ENCODE results near the gene NUFIP2. TPM values are rescaled to one million over a fixed set of nuclear protein-coding genes. Genes with fewer than 3 reads are reported as not detected.
"Not testable (repeated sequence)": the region's sequence is repeated elsewhere in the genome, so short reads cannot be mapped to it uniquely, and the experiment has no call there.

NUFIP2 gene, protein sequence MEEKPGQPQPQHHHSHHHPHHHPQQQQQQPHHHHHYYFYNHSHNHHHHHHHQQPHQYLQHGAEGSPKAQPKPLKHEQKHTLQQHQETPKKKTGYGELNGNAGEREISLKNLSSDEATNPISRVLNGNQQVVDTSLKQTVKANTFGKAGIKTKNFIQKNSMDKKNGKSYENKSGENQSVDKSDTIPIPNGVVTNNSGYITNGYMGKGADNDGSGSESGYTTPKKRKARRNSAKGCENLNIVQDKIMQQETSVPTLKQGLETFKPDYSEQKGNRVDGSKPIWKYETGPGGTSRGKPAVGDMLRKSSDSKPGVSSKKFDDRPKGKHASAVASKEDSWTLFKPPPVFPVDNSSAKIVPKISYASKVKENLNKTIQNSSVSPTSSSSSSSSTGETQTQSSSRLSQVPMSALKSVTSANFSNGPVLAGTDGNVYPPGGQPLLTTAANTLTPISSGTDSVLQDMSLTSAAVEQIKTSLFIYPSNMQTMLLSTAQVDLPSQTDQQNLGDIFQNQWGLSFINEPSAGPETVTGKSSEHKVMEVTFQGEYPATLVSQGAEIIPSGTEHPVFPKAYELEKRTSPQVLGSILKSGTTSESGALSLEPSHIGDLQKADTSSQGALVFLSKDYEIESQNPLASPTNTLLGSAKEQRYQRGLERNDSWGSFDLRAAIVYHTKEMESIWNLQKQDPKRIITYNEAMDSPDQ
- 10 to 100 TPM; 71.3 to 89.3 TPM for total RNA-seq
- polyA plus RNA-seq: 10 to 100 TPM in 2 of 3 donors, 1 to 10 TPM in 1; 9.2 to 11.9 (median 11.5) TPM
- 238 to 336 (median 305) reads per million in 6 experiments for total RNA-seq

GRCh38 chr17:29293890-29294579 lies at the start of gene NUFIP2:
TSS of gene NUFIP2 (minus strand) at chr17:29294148. CDS start at chr17:29294059, 89 bp downstream.
- POLR2A ChIA-PET: interaction anchor here (0.5 to 2.7 kb wide), 29 partner anchors 8 to 723 kb away, joined by 3 to 21 read pairs (median 4); partner anchors contain the start of genes MYO18A, PHF12, PIGS and TAOK1
- H3K4me3 Mint-ChIP-seq: peak within 1 kb of the TSS; percentile 97 to 100 (median 99)

DNA sequence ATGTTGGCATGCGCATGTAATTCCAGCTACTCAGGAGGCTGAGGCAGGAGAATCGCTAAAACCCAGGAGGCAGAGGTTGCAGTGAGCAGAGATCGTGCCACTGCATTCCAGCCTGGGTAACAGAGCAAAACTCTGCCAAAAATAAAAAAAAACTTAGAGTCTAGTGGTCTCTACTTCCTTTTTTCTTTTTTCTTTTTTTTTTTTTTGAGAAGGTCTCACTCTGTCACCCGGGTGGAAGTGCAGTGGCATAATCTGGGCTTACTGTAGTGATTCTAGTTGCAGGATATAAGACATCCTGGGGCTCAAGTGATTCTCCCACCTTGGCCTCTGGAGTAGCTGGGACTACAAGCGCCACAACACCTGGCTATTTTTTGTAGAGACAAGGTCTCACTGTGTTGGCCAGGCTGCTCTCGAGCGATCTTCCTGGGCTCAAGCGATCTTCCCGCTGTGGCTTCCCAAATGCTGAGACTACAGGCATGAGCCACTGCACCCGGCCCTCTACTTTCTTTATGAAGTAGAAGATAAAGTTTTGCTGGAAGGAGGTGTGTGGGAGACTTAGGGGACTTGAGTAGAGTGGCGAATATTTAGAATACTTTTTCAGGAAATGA lies 48.3 kb upstream of the NUFIP2 start:
- ATAC-seq (no peak), DNase-seq (no peak)
- no peaks in the 10 kb centered on the region for H3K36me3 Mint-ChIP-seq
- H3K4me3 Mint-ChIP-seq: no peak overlapping the region
- H3K4me1 Mint-ChIP-seq: peaks cover 4 to 9% (median 8%) of the 10 kb centered on the region in 4 donors
- peaks cover 0 to 4% (median 3%) of the 10 kb centered on the region in 5 donors for H3K27me3 Mint-ChIP-seq
- no peak overlapping the region for H3K27ac Mint-ChIP-seq
- POLR2A ChIA-PET: no interaction called here
- no peaks in the 10 kb centered on the region for H3K9me3 Mint-ChIP-seq

More at GRCh38 chr17:29293890-29294579, at the start of gene NUFIP2:
- ATAC-seq (peak; percentile 84 to 86), DNase-seq (peak; percentile 92 to 99 (median 98))
- Mint-ChIP-seq H3K4me1 (peaks cover 15 to 50% (median 40%) of the 10 kb centered on the region in 4 donors), H3K9me3 (no peaks in the 10 kb centered on the region), H3K36me3 (peaks cover 0 to 16% (median 4%) of the 10 kb centered on the region in 3 donors), H3K27ac (peak within 1 kb of the TSS; percentile 97 to 99 (median 98)), H3K27me3 (no peaks in the 10 kb centered on the region)

GRCh38 chr17:29341726-29342125 lies 47.8 kb upstream of the NUFIP2 start:
- POLR2A ChIA-PET: no interaction called here
- Mint-ChIP-seq H3K4me1 (peaks cover 4 to 9% (median 8%) of the 10 kb centered on the region in 4 donors), H3K27me3 (peaks cover 0 to 4% (median 3%) of the 10 kb centered on the region in 5 donors), H3K27ac (peak overlapping the region in 1 of 10 donors; percentile 50), H3K36me3 (no peaks in the 10 kb centered on the region), H3K4me3 (no peak overlapping the region), H3K9me3 (no peaks in the 10 kb centered on the region)
- ATAC-seq: no peak
- DNase-seq: no peak

DNA sequence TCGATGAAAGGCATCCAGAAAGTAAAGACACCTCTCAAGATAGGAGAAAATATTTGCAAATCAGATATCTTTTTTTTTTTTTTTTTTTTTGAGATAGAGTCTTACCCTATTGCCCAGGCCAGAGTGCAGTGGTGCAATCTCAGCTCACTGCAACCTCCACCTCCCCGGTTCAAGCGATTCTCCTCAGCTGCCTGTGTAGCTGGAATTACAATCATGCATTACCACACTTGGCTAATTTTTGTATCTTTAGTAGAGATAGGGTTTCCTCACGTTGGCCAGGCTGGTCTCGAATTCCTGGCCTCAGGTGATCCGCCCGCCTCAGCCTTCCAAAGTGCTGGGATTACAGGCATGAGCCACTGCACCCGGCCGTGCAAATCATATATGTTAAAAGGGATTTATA lies 45.1 kb upstream of the NUFIP2 start:
- ATAC-seq, POLR2A ChIA-PET: not testable (repeated sequence)

DNA sequence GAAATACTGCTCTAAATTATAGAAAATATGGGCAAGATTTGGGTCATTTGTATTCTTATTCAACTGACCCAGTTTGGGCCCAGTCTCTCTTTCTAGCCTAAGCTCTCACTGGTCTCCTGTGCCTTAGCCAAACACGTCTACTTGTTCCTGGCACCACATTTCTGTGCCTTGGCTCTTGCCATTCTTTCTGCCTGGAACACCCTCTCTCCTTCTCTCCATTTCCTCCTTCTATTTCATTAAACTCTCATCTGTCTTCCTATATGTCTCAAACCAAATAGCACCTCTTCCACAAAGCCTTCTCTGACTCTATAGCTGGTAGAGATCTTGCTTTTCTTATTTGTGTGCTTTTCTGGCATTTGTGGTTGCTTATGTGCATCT lies 37.7 kb upstream of the NUFIP2 start:
- H3K4me1 Mint-ChIP-seq: no peaks in the 10 kb centered on the region
- H3K27ac Mint-ChIP-seq: no peak overlapping the region
- H3K4me3 Mint-ChIP-seq: no peak overlapping the region
- no peaks in the 10 kb centered on the region for H3K9me3 Mint-ChIP-seq
- no peaks in the 10 kb centered on the region for H3K36me3 Mint-ChIP-seq
- POLR2A ChIA-PET: no interaction called here
- no peak for ATAC-seq
- H3K27me3 Mint-ChIP-seq: no peaks in the 10 kb centered on the region
- DNase-seq: no peak

More for the DNA sequence above, 45.1 kb upstream of the NUFIP2 start:
- not testable (repeated sequence) for H3K36me3 Mint-ChIP-seq, DNase-seq, H3K27ac Mint-ChIP-seq, H3K9me3 Mint-ChIP-seq, H3K4me3 Mint-ChIP-seq, H3K4me1 Mint-ChIP-seq, H3K27me3 Mint-ChIP-seq

DNA sequence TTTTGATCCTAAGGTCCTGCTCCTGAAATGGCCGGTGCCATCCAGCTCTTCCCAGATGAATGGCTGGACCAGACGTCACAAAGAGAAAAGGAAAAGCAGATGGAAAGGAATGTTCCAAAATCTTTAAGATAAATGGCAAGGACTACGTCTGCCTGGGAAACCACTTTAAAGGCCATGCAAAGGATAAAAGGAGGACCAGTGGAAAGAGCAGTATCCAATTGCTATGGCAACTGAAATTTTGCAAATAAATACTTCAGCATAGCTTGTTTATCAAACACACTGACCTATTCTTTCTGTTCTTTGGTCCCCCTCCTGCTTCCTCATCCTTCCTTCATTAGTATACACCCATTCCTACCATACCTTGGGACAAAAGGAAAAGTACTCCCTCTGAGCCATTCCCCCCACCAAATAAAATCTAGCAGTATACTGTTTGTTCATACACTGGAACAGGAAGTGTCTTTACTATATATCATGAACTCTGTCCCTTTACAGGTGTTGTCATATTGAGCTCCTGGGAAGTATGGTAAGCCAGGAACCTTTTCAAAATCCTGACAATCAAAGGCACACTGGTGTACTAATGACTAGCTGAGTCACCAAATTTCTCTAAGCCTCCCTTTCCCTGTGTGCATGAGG lies 37.2 kb upstream of the NUFIP2 start:
- Mint-ChIP-seq H3K4me3 (no peak overlapping the region), H3K36me3 (no peaks in the 10 kb centered on the region), H3K4me1 (no peaks in the 10 kb centered on the region), H3K9me3 (no peaks in the 10 kb centered on the region), H3K27me3 (no peaks in the 10 kb centered on the region), H3K27ac (no peak overlapping the region)
- DNase-seq (no peak), ATAC-seq (no peak)
- POLR2A ChIA-PET: no interaction called here

- no peak for ATAC-seq
- POLR2A ChIA-PET: no interaction called here
- no peak for DNase-seq
- no peaks in the 10 kb centered on the region for H3K27me3 Mint-ChIP-seq
- H3K27ac Mint-ChIP-seq: no peak overlapping the region
- no peak overlapping the region for H3K4me3 Mint-ChIP-seq
- H3K4me1 Mint-ChIP-seq: no peaks in the 10 kb centered on the region
- no peaks in the 10 kb centered on the region for H3K9me3 Mint-ChIP-seq
- H3K36me3 Mint-ChIP-seq: no peaks in the 10 kb centered on the region
Measured at GRCh38 chr17:29327412-29327811, 33.5 kb upstream of the NUFIP2 start.

DNA sequence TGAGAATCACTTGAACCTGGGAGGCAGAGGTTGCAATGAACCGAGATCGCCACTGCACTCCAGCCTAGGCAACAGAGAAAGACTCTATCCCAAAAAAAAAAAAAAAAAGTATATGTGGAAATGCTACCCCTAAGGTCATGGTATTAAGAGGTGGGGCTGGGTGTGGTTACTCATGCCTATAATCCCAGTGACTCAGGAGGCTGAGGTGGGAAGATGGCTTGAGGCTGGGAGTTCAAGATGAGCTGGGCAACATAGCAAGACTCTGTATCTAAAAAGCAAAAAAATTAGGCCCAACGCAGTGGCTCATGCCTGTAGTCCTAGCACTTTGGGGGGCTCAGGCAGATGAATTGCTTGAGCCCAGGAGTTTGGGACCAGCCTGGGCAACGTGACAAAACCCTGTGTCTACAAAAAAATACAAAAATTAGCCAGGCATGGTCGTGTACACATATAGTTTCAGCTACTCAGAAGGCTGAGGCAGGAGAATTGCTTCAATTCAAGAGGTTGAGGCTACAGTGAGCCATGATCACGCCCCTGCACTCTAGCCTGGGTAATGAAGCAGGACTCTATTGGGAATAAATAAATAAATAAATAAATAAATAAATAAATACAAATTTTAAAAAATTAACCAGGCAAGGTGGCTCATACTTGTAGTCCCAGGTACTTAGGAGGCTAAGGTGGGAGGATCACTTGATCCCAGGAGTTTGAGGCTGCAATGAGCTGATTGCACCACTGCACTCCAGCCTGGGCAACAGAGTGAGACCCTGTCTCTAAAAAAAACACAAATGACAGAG lies 32.3 kb upstream of the NUFIP2 start:
- no peaks in the 10 kb centered on the region for H3K9me3 Mint-ChIP-seq
- H3K4me3 Mint-ChIP-seq: no peak overlapping the region
- H3K4me1 Mint-ChIP-seq: no peaks in the 10 kb centered on the region
- ATAC-seq (no peak), DNase-seq (no peak)
- no peaks in the 10 kb centered on the region for H3K36me3 Mint-ChIP-seq
- no peaks in the 10 kb centered on the region for H3K27me3 Mint-ChIP-seq
- no peak overlapping the region for H3K27ac Mint-ChIP-seq
- POLR2A ChIA-PET: interaction anchor here (0.9 kb wide), 1 partner anchor 24 kb away, joined by 4 read pairs; no protein-coding TSS in a partner anchor

DNA sequence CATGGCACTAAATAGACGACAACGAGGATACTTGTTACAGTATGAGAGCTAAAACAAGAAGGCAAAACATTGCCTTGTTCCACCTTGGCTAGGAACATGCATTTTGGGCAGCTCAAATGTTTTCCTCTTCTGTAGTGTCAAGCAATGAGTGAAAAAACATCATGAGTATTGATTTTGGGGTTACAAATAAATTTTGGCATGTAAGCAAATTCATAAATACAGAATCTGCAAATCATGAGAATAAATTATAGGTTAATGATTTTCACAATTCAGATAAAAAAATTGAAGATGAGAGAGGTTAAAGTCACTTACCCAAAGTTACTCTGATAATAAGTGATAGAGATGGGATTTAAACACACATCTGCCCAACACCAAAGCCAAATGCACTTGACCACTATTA lies 28.4 kb upstream of the NUFIP2 start:
- POLR2A ChIA-PET: no interaction called here
- DNase-seq (no peak), ATAC-seq (no peak)
- Mint-ChIP-seq H3K27ac (no peak overlapping the region), H3K4me1 (no peaks in the 10 kb centered on the region), H3K4me3 (no peak overlapping the region), H3K27me3 (no peaks in the 10 kb centered on the region), H3K9me3 (no peaks in the 10 kb centered on the region), H3K36me3 (no peaks in the 10 kb centered on the region)

GRCh38 chr17:29303386-29303785 lies 9.4 kb upstream of the NUFIP2 start:
- Mint-ChIP-seq H3K27me3 (no peaks in the 10 kb centered on the region), H3K4me3 (no peak overlapping the region), H3K36me3 (no peaks in the 10 kb centered on the region), H3K9me3 (no peaks in the 10 kb centered on the region), H3K27ac (no peak overlapping the region), H3K4me1 (peaks cover 0 to 4% (median 1%) of the 10 kb centered on the region in 4 donors)
- ATAC-seq (no peak), DNase-seq (no peak)
- POLR2A ChIA-PET: interaction anchor here (0.6 to 0.7 kb wide), 2 partner anchors 25 to 226 kb away, joined by 3 to 4 read pairs; no protein-coding TSS in a partner anchor

DNA sequence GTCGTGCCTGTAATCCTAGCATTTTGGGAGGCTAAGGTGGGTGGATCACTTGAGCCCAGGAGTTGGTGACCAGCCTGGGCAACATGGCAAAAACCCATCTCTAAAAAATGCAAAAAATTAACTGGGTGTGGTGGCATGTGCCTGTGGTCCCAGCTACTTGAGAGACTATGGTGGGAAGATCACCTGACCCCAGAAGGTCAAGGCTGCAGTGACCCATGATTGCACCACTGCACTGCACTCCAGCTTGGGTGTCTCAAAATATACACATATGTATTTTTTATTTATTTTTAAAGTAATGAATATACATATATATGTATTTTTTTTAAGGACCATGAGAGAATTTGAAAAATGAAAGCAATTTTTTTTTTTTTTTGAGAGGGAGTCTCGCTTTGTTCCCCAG lies 5.1 kb upstream of the NUFIP2 start:
- no peak overlapping the region for H3K27ac Mint-ChIP-seq
- POLR2A ChIA-PET: no interaction called here
- H3K27me3 Mint-ChIP-seq: no peaks in the 10 kb centered on the region
- no peak overlapping the region for H3K4me3 Mint-ChIP-seq
- no peaks in the 10 kb centered on the region for H3K36me3 Mint-ChIP-seq
- no peaks in the 10 kb centered on the region for H3K9me3 Mint-ChIP-seq
- peaks cover 9 to 17% (median 13%) of the 10 kb centered on the region in 4 donors for H3K4me1 Mint-ChIP-seq
- no peak for DNase-seq
- no peak for ATAC-seq
